Measurements from ENCODE around the gene CSNK1G3.
"Not testable (repeated sequence)": the region's sequence is repeated elsewhere in the genome, so short reads cannot be mapped to it uniquely, and the experiment has no call there.

CSNK1G3 gene

DNA sequence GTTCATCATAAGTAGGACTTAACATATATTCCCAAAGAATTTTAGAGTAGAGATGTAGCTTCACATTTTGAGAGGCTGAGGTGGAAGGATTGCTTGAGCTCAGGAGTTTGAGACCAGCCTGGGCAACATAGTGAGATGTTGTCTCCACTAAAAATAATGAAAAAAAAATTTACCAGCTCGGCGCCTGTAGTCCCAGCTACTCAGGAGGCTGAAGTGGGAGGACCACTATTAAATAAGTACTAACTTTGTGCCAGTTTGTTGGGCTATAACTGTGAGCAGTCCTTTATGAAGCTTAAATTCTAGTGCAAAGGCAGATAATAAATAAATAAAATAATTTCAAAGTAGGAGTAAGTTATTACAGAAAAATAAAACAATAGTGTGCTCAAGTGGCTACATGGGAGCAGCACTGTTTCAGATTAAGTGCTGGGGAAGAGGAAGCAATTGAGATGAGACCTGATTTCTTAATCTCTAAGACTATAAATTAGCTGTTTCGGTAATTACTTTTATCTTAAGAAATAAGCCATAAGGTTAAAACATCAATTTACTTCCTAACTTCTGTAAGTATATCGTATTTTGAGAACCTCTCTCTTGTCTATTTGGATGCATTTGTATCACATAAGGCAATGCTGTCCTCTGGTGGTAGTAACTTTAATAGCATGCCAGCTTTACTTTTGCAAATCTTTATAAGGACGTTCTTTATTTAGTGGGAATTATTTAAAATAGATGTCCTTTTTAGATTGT is 98.9 kb downstream of the CSNK1G3 start:
- TF ChIP-seq, protein P1, sequence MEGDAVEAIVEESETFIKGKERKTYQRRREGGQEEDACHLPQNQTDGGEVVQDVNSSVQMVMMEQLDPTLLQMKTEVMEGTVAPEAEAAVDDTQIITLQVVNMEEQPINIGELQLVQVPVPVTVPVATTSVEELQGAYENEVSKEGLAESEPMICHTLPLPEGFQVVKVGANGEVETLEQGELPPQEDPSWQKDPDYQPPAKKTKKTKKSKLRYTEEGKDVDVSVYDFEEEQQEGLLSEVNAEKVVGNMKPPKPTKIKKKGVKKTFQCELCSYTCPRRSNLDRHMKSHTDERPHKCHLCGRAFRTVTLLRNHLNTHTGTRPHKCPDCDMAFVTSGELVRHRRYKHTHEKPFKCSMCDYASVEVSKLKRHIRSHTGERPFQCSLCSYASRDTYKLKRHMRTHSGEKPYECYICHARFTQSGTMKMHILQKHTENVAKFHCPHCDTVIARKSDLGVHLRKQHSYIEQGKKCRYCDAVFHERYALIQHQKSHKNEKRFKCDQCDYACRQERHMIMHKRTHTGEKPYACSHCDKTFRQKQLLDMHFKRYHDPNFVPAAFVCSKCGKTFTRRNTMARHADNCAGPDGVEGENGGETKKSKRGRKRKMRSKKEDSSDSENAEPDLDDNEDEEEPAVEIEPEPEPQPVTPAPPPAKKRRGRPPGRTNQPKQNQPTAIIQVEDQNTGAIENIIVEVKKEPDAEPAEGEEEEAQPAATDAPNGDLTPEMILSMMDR (IDR thresholded peaks at IDR 0.05) = peak; percentile 97
- no peak for TF ChIP-seq ZFX (IDR thresholded peaks at IDR 0.05; ENCODE audit: borderline replicate concordance)
- no peak overlapping the region for H3K27ac ChIP-seq

DNA sequence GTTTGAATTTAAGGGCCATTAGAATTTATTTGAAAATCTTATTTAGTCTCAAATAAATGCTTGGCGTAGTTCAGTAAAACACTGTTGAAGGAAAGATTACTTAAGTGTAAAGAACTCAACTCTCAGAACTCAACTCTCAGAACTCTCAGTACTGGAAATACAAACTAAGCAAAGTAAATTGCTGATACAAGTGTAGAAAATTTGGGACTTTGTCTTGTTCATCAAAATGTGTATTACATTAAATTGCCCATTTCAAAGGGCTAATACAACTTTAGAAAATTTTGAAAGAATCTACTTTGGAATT is 99.4 kb downstream of the CSNK1G3 start:
- no peak for TF ChIP-seq ZFX (IDR thresholded peaks at IDR 0.05; ENCODE audit: borderline replicate concordance)
- TF ChIP-seq, protein P1 (IDR thresholded peaks at IDR 0.05) = peak; percentile 76

DNA sequence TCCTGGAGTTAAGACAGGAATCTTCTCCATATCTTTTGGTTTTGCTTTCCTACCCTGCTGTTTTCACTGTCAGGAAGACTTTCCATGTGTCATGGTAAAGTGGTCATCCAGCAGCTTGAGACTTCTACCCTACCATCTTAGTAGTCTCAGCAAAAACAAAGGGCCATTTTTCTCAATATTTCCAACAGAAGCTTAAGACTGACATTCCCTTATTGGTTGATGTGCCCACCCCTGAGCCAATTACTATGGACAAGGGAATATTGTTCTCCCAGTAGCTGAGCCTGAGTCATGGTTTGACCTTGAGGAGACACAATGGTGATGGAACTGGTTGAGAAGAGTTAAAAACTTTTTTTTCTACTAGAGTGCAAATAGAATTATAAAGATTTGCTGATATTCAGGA is 105.6 kb downstream of the CSNK1G3 start:
- TF ChIP-seq, protein P1 (IDR thresholded peaks at IDR 0.05) = no peak
- no peak for TF ChIP-seq ZFX (IDR thresholded peaks at IDR 0.05; ENCODE audit: borderline replicate concordance)
- no peak overlapping the region for H3K27ac ChIP-seq

More for the DNA sequence above, 99.4 kb downstream of the CSNK1G3 start:
- H3K27ac ChIP-seq = no peak overlapping the region

DNA sequence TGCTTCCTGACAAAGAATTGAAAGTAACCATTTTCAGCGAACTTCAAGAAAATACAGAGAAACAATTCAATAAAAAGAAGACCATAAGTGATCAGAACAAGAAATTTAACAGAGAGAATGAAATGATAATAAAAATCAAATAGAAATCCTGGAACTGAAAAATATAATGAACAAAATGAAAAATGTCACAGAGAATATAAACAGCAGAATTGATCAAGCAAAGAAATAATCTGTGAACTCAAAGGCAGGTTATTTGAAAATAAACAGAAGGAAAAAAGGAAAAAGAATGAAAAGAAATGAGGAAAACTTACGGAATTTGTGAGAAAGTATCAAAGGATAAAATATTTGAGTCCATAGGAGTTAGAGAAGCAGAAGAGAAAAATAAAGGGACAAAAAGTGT is 114.1 kb downstream of the CSNK1G3 start:
- no peak for TF ChIP-seq ZFX (IDR thresholded peaks at IDR 0.05; ENCODE audit: borderline replicate concordance)
- TF ChIP-seq, protein P1 (IDR thresholded peaks at IDR 0.05) = no peak
- H3K27ac ChIP-seq = no peak overlapping the region

DNA sequence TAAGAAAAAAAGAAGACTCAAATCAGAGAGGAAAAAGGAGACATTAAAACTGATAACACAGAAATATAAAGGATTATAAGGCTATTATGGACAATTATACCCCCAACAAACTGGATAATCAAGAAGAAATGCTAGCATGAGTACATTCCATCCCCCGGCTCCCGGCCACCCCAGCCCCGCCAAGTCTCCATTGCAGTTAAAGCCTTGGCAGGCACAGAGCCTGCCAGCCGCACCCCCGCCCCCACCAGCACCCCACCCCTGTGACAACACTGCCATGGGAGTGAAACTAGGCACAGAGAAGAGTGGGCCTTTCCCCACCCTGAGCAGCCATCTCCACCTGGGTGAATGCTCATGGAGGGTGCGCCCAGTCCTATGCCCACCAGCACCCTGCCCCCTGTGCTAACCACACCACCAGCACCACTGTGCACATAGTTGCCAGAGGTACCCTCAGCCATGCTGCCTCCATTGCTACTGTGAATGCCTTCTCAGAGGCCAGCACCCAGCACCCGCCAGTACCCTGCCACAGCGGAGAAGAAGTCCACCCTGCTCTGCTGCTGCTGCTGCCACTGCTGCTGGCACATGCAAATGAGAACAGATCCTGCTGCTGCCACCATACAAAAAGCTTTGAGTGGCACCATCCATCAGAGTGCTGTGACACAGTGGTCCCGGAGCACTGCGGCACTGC is 117.0 kb downstream of the CSNK1G3 start:
- no peak overlapping the region for H3K27ac ChIP-seq
- TF ChIP-seq ZFX (IDR thresholded peaks at IDR 0.05; ENCODE audit: borderline replicate concordance) = no peak
- TF ChIP-seq, protein P1 (IDR thresholded peaks at IDR 0.05) = no peak

DNA sequence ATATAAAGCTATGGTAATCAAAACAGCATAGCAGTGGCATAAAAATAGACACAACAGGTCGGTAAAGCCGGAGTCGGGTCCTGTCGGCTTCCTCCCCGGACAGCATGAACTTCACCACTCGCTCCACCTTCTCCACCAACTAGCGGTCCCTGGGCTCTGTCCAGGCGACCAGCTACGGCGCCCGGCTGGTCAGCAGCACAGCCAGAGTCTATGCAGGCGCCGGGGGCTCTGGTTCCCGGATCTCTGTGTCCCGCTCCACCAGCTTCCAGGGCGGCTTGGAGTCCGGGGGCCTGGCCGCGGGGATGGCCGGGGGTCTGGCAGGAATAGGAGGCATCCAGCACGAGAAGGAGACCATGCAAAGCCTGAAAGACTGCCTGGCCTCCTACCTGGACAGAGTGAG is 124.0 kb downstream of the CSNK1G3 start:
- TF ChIP-seq, protein P1 (IDR thresholded peaks at IDR 0.05) = no peak
- no peak for TF ChIP-seq ZFX (IDR thresholded peaks at IDR 0.05; ENCODE audit: borderline replicate concordance)
- H3K27ac ChIP-seq = no peak overlapping the region

DNA sequence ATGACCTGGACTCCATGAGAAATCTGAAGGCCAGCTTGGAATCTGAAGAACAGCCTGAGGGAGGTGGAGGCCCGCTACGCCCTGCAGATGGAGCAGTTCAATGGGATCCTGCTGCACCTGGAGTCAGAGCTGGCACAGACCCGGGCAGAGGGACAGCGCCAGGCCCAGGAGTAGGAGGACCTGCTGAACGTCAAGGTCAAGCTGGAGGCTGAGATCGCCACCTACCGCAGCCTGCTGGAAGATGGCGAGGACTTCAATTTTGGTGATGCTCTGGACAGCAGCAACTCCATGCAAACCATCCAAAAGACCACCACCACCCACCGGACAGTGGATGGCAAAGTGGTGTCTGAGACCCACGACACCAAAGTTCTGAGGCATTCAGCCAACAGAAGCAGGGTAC is 125.1 kb downstream of the CSNK1G3 start:
- not testable (repeated sequence) for H3K27ac ChIP-seq
